ENCODE data around the gene PHF14. TPM values are rescaled to one million over a fixed set of nuclear protein-coding genes. Genes with fewer than 3 reads are reported as not detected.

PHF14 gene
- total RNA-seq, 3 donors from 2014 or later, result 42.6 to 73.5 (median 66.9) TPM

- Histone ChIP-seq H3K27me3 (no peaks in the 10 kb centered on the region), H3K36me3 (no peaks in the 10 kb centered on the region), H3K4me1 (no peaks in the 10 kb centered on the region), H3K9me3 (no peaks in the 10 kb centered on the region), H3K27ac (no peak overlapping the region), H3K4me3 (no peak overlapping the region)
- no peak for DNase-seq (ENCODE audit: low spot score in 2 of 2)
- intact Hi-C loops (cut with DNase I; ENCODE audit: low total_unique reads), result no loop called here
- TF ChIP-seq POLR2A (IDR thresholded peaks at IDR 0.05) (no peak), CTCF (IDR thresholded peaks at IDR 0.05) (no peak), POLR2AphosphoS5 (IDR thresholded peaks at IDR 0.05) (no peak)
These were observed 53.0 kb downstream of the PHF14 start for GRCh38 chr7:11026452-11027359.

GRCh38 chr7:11035661-11036060 lies 62.0 kb downstream of the PHF14 start:
- no peak for DNase-seq (ENCODE audit: low spot score in 2 of 2)
- no peaks in the 10 kb centered on the region for H3K36me3 ChIP-seq
- intact Hi-C loops (cut with DNase I; ENCODE audit: low total_unique reads), result no loop called here

GRCh38 chr7:11039974-11040373 lies 66.3 kb downstream of the PHF14 start:
- Histone ChIP-seq H3K9me3 (no peaks in the 10 kb centered on the region), H3K4me1 (no peaks in the 10 kb centered on the region), H3K36me3 (no peaks in the 10 kb centered on the region), H3K4me3 (no peak overlapping the region), H3K27me3 (no peaks in the 10 kb centered on the region), H3K27ac (no peak overlapping the region)
- TF ChIP-seq POLR2AphosphoS5 (IDR thresholded peaks at IDR 0.05), result no peak
- no peak for TF ChIP-seq POLR2A (IDR thresholded peaks at IDR 0.05)
- no peak for TF ChIP-seq CTCF (IDR thresholded peaks at IDR 0.05)
- DNase-seq (ENCODE audit: low spot score in 2 of 2), result no peak
- intact Hi-C loops (cut with DNase I; ENCODE audit: low total_unique reads), result no loop called here

More at GRCh38 chr7:11035661-11036060, 62.0 kb downstream of the PHF14 start:
- Histone ChIP-seq H3K9me3 (no peaks in the 10 kb centered on the region), H3K4me1 (no peaks in the 10 kb centered on the region), H3K27ac (no peak overlapping the region), H3K27me3 (no peaks in the 10 kb centered on the region), H3K4me3 (no peak overlapping the region)
- no peak for TF ChIP-seq CTCF (IDR thresholded peaks at IDR 0.05)
- no peak for TF ChIP-seq POLR2A (IDR thresholded peaks at IDR 0.05)
- no peak for TF ChIP-seq POLR2AphosphoS5 (IDR thresholded peaks at IDR 0.05)

- Histone ChIP-seq H3K4me3 (no peak overlapping the region), H3K36me3 (no peaks in the 10 kb centered on the region), H3K9me3 (no peaks in the 10 kb centered on the region), H3K27me3 (no peaks in the 10 kb centered on the region), H3K4me1 (no peaks in the 10 kb centered on the region), H3K27ac (no peak overlapping the region)
- DNase-seq (ENCODE audit: low spot score in 2 of 2), result no peak
- intact Hi-C loops (cut with DNase I; ENCODE audit: low total_unique reads), result no loop called here
- TF ChIP-seq POLR2A (IDR thresholded peaks at IDR 0.05) (no peak), CTCF (IDR thresholded peaks at IDR 0.05) (no peak), POLR2AphosphoS5 (IDR thresholded peaks at IDR 0.05) (no peak)
These were observed 80.4 kb downstream of the PHF14 start for GRCh38 chr7:11054033-11054432.

GRCh38 chr7:11060893-11061292 lies 87.2 kb downstream of the PHF14 start:
- H3K36me3 ChIP-seq, result no peaks in the 10 kb centered on the region
- no peaks in the 10 kb centered on the region for H3K27me3 ChIP-seq
- intact Hi-C loops (cut with DNase I; ENCODE audit: low total_unique reads), result no loop called here
- no peaks in the 10 kb centered on the region for H3K4me1 ChIP-seq
- no peak for DNase-seq (ENCODE audit: low spot score in 2 of 2)
- TF ChIP-seq CTCF (IDR thresholded peaks at IDR 0.05) (no peak), POLR2AphosphoS5 (IDR thresholded peaks at IDR 0.05) (no peak)
- H3K27ac ChIP-seq, result no peak overlapping the region
- H3K9me3 ChIP-seq, result no peaks in the 10 kb centered on the region
- H3K4me3 ChIP-seq, result no peak overlapping the region
